Liver (tissue), 3 donors: ENCODE results near the gene RNF168.

Experiments
- ATF3 ChIP-seq: IDR thresholded peaks from 2 replicates; pipeline ENCODE4 v1.6.1; 2016; ENCODE audit warnings: antibody characterized with exemption
- FOXA1 ChIP-seq: IDR thresholded peaks from 2 replicates; pipeline ENCODE4 v1.6.1; 2016; ENCODE audit warnings: antibody characterized with exemption
- HNF4A ChIP-seq, 2 donors: conservative IDR thresholded peaks; 2 replicates each; pipeline ENCODE4 v1.6.1; 2016; ENCODE audit warnings: antibody characterized with exemption in 2 of 2, mild to moderate bottlenecking in 2 of 2
- JUND ChIP-seq, 2 donors: IDR thresholded peaks; 2 replicates each; pipeline ENCODE4 v1.6.1; 2016; ENCODE audit warnings: antibody characterized with exemption in 2 of 2
- RAD21 ChIP-seq, 2 donors: IDR thresholded peaks; 2 replicates each; pipeline ENCODE4 v1.6.1; 2016; ENCODE audit warnings: antibody characterized with exemption in 2 of 2, mild to moderate bottlenecking in 2 of 2
- RXRA ChIP-seq, 2 donors: IDR thresholded peaks; 2 replicates each; pipeline ENCODE4 v1.6.1; 2017 to 2018; ENCODE audit warnings: antibody characterized with exemption in 2 of 2, mild to moderate bottlenecking in 1 of 2
- SP1 ChIP-seq: IDR thresholded peaks from 2 replicates; pipeline ENCODE4 v1.6.1; 2018; ENCODE audit warnings: antibody characterized with exemption, mild to moderate bottlenecking
- TAF1 ChIP-seq: conservative IDR thresholded peaks from 2 replicates; pipeline ENCODE4 v1.6.1; 2016; ENCODE audit warnings: antibody characterized with exemption, mild to moderate bottlenecking
- TF ChIP-seq, protein P1 (sequence below): fragments of 150-350 bp; IDR thresholded peaks from 2 replicates; pipeline ENCODE4 v1.5.1; 2017; ENCODE audit warnings: improper control_type of control experiment, low read depth, low read length; ENCODE audit not compliant: missing input control
- TF ChIP-seq, protein P2 (sequence below): IDR thresholded peaks from 2 replicates; pipeline ENCODE4 v1.6.1; 2016; ENCODE audit warnings: antibody characterized with exemption
- TF ChIP-seq, protein P3 (sequence below): IDR thresholded peaks from 2 replicates; pipeline ENCODE4 v1.6.1; 2016; ENCODE audit warnings: antibody characterized with exemption
- donor health status: healthy.
- donor health status: healthy.

DNA sequence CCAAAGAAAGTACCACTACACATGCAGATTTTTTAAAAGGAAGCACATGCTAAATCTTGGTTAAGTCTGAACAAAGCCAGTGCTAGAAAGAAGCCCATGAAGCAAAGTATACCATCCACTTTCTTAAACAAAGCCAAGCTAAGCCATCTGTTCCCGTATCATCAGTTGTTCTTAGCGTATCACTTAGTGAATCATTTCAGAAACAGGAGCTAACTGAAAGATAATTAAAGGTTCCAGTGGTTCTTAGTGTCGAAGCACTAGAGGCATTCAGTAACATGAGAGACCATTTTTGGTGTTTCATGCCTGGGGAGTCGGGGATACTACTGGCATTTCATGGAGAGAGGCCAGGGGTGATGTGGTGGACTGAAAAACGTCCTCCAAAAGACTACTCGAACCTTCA is 84.2 kb downstream of the RNF168 start:
- no peak for TF ChIP-seq JUND (IDR thresholded peaks at IDR 0.05)
- TF ChIP-seq, protein P1, sequence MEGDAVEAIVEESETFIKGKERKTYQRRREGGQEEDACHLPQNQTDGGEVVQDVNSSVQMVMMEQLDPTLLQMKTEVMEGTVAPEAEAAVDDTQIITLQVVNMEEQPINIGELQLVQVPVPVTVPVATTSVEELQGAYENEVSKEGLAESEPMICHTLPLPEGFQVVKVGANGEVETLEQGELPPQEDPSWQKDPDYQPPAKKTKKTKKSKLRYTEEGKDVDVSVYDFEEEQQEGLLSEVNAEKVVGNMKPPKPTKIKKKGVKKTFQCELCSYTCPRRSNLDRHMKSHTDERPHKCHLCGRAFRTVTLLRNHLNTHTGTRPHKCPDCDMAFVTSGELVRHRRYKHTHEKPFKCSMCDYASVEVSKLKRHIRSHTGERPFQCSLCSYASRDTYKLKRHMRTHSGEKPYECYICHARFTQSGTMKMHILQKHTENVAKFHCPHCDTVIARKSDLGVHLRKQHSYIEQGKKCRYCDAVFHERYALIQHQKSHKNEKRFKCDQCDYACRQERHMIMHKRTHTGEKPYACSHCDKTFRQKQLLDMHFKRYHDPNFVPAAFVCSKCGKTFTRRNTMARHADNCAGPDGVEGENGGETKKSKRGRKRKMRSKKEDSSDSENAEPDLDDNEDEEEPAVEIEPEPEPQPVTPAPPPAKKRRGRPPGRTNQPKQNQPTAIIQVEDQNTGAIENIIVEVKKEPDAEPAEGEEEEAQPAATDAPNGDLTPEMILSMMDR, result no peak
- TF ChIP-seq TAF1, result no peak
- no peak for TF ChIP-seq ATF3
- no peak for TF ChIP-seq RXRA (IDR thresholded peaks at IDR 0.05)
- no peak for TF ChIP-seq FOXA1
- TF ChIP-seq, protein P2, sequence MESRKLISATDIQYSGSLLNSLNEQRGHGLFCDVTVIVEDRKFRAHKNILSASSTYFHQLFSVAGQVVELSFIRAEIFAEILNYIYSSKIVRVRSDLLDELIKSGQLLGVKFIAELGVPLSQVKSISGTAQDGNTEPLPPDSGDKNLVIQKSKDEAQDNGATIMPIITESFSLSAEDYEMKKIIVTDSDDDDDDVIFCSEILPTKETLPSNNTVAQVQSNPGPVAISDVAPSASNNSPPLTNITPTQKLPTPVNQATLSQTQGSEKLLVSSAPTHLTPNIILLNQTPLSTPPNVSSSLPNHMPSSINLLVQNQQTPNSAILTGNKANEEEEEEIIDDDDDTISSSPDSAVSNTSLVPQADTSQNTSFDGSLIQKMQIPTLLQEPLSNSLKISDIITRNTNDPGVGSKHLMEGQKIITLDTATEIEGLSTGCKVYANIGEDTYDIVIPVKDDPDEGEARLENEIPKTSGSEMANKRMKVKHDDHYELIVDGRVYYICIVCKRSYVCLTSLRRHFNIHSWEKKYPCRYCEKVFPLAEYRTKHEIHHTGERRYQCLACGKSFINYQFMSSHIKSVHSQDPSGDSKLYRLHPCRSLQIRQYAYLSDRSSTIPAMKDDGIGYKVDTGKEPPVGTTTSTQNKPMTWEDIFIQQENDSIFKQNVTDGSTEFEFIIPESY, result no peak
- no peak for TF ChIP-seq SP1
- TF ChIP-seq, protein P3, sequence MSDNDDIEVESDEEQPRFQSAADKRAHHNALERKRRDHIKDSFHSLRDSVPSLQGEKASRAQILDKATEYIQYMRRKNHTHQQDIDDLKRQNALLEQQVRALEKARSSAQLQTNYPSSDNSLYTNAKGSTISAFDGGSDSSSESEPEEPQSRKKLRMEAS, result no peak
- TF ChIP-seq RAD21 (IDR thresholded peaks at IDR 0.05), result no peak
- TF ChIP-seq HNF4A (conservative IDR thresholded peaks at IDR 0.05), result no peak
